H9 (cell line): Measurements from ENCODE around the gene ADCY1. TPM values are rescaled to one million over a fixed set of nuclear protein-coding genes. Genes with fewer than 3 reads are reported as not detected.

Experiments
- DNase-seq: peaks from one replicate; pipeline ENCODE4 v3.0.0-alpha.2; 2017
- H2AFZ ChIP-seq: one replicate; pipeline ENCODE4 v1.6.1; 2013; ENCODE audit warnings: mild to moderate bottlenecking, low read length, control low read depth, moderate library complexity
- H2AK5ac ChIP-seq: 2 replicates; pipeline ENCODE4 v1.6.1; 2013; ENCODE audit warnings: low read length, control low read depth, mixed read lengths; ENCODE audit not compliant: insufficient read length
- H2BK120ac ChIP-seq: one replicate; pipeline ENCODE4 v1.6.1; 2013; ENCODE audit warnings: low read depth, mild to moderate bottlenecking, low read length, control low read depth, inconsistent platforms; ENCODE audit not compliant: poor library complexity, severe bottlenecking
- H2BK12ac ChIP-seq: 2 replicates; pipeline ENCODE4 v1.6.1; 2013; ENCODE audit warnings: low read length, control low read depth, mixed read lengths, low read depth; ENCODE audit not compliant: insufficient read length
- H2BK15ac ChIP-seq: 2 replicates; pipeline ENCODE4 v1.6.1; 2013; ENCODE audit warnings: low read depth, low read length, control low read depth
- H2BK20ac ChIP-seq: one replicate; pipeline ENCODE4 v1.6.1; 2013; ENCODE audit warnings: low read depth, mild to moderate bottlenecking, low read length, control low read depth, inconsistent platforms; ENCODE audit not compliant: poor library complexity, severe bottlenecking
- H2BK5ac ChIP-seq: 2 replicates; pipeline ENCODE4 v1.6.1; 2013; ENCODE audit warnings: low read length, control low read depth, mixed read lengths; ENCODE audit not compliant: insufficient read length
- H3K14ac ChIP-seq: 2 replicates; pipeline ENCODE4 v1.6.1; 2013; ENCODE audit warnings: low read length, control low read depth; ENCODE audit not compliant: insufficient read depth
- H3K18ac ChIP-seq: 2 replicates; pipeline ENCODE4 v1.6.1; 2013; ENCODE audit warnings: low read depth, mild to moderate bottlenecking, mixed read lengths, low read length, control low read depth; ENCODE audit not compliant: insufficient read length
- H3K23ac ChIP-seq: 2 replicates; pipeline ENCODE4 v1.6.1; 2013; ENCODE audit warnings: low read length, control low read depth, mixed read lengths, low read depth; ENCODE audit not compliant: insufficient read length
- H3K23me2 ChIP-seq: 2 replicates; pipeline ENCODE4 v1.6.1; 2013; ENCODE audit warnings: low read depth, mild to moderate bottlenecking, mixed read lengths, low read length, control low read depth; ENCODE audit not compliant: insufficient read length, poor library complexity, severe bottlenecking
- H3K27ac ChIP-seq: 2 replicates; pipeline ENCODE4 v1.5.1; 2013; ENCODE audit warnings: low read length, control low read depth, mixed read lengths, low read depth; ENCODE audit not compliant: insufficient read length
- H3K27me3 ChIP-seq: 2 replicates; pipeline ENCODE4 v1.6.1; 2013; ENCODE audit warnings: low read length, control low read depth, inconsistent platforms; ENCODE audit not compliant: insufficient read depth
- H3K4ac ChIP-seq: 2 replicates; pipeline ENCODE4 v1.6.1; 2013; ENCODE audit warnings: low read depth, mild to moderate bottlenecking, control low read depth, inconsistent platforms, low read length, moderate library complexity
- H3K4me1 ChIP-seq: 2 replicates; pipeline ENCODE4 v1.6.1; 2013; ENCODE audit warnings: low read length, control low read depth, inconsistent platforms; ENCODE audit not compliant: insufficient read depth
- H3K4me2 ChIP-seq: 2 replicates; pipeline ENCODE4 v1.6.1; 2013; ENCODE audit warnings: low read length, control low read depth, mixed read lengths; ENCODE audit not compliant: insufficient read length, insufficient read depth
- H3K56ac ChIP-seq: 2 replicates; pipeline ENCODE4 v1.6.1; 2013; ENCODE audit warnings: low read depth, mild to moderate bottlenecking, mixed read lengths, low read length, control low read depth; ENCODE audit not compliant: insufficient read length
- H3K79me1 ChIP-seq: 2 replicates; pipeline ENCODE4 v1.6.1; 2013; ENCODE audit warnings: low read depth, mild to moderate bottlenecking, moderate library complexity, low read length, control low read depth, inconsistent platforms; ENCODE audit not compliant: insufficient read depth, poor library complexity, severe bottlenecking
- H3K79me2 ChIP-seq: 2 replicates; pipeline ENCODE4 v1.6.1; 2013; ENCODE audit warnings: low read length, control low read depth, inconsistent platforms; ENCODE audit not compliant: insufficient read depth
- H3K9ac ChIP-seq: 2 replicates; pipeline ENCODE4 v1.6.1; 2013; ENCODE audit warnings: low read length, control low read depth, mixed read lengths; ENCODE audit not compliant: insufficient read length; ENCODE audit errors: extremely low read depth
- H3K9me3 ChIP-seq: one replicate; pipeline ENCODE4 v1.6.1; 2013; ENCODE audit warnings: low read depth, low read length, inconsistent platforms; ENCODE audit not compliant: control insufficient read depth
- H3T11ph ChIP-seq: one replicate; pipeline ENCODE4 v1.6.1; 2013; ENCODE audit warnings: mild to moderate bottlenecking, low read length, control low read depth, inconsistent platforms
- H4K20me1 ChIP-seq: one replicate; pipeline ENCODE4 v1.6.1; 2013; ENCODE audit not compliant: control insufficient read depth, insufficient read length, insufficient read depth
- H4K5ac ChIP-seq: 2 replicates; pipeline ENCODE4 v1.6.1; 2013; ENCODE audit warnings: low read depth, mild to moderate bottlenecking, mixed read lengths, low read length, control low read depth; ENCODE audit not compliant: insufficient read length
- H4K8ac ChIP-seq: replicated peaks from 2 replicates; pipeline ENCODE4 v1.6.1; 2013; ENCODE audit warnings: low read length, control low read depth, mixed read lengths, low read depth; ENCODE audit not compliant: insufficient read length
- H4K91ac ChIP-seq: 2 replicates; pipeline ENCODE4 v1.6.1; 2013; ENCODE audit warnings: low read depth, mild to moderate bottlenecking, moderate library complexity, mixed read lengths, low read length, control low read depth; ENCODE audit not compliant: insufficient read length
- H3K27ac Mint-ChIP-seq, 3 experiments: 2 replicates in 2 of 3; 3 replicates in 1 of 3; pipeline ENCODE4 v1.8.0; 2020 to 2021; ENCODE audit warnings: mixed read lengths in 3 of 3, mild to moderate bottlenecking in 1 of 3, moderate library complexity in 1 of 3
- H3K27me3 Mint-ChIP-seq: 2 replicates; pipeline ENCODE4 v1.8.0; 2021; ENCODE audit warnings: low read depth, mild to moderate bottlenecking, moderate library complexity, mixed read lengths
- H3K36me3 Mint-ChIP-seq, 3 experiments: 2 replicates in 2 of 3; 3 replicates in 1 of 3; pipeline ENCODE4 v1.8.0; 2020 to 2021; ENCODE audit warnings: low read depth in 3 of 3, mixed read lengths in 3 of 3; ENCODE audit not compliant: insufficient read depth in 1 of 3
- H3K4me1 Mint-ChIP-seq, 2 experiments: 2 replicates each; pipeline ENCODE4 v1.8.0; 2020; ENCODE audit warnings: mixed read lengths in 2 of 2
- H3K4me3 Mint-ChIP-seq, 2 experiments: 2 replicates in 1 of 2; 3 replicates in 1 of 2; pipeline ENCODE4 v1.8.0; 2020 to 2021; ENCODE audit warnings: mild to moderate bottlenecking in 2 of 2, mixed read lengths in 2 of 2, moderate library complexity in 1 of 2
- H3K9me3 Mint-ChIP-seq, 2 experiments: 2 replicates in 1 of 2; 3 replicates in 1 of 2; pipeline ENCODE4 v1.8.0; 2020; ENCODE audit warnings: mild to moderate bottlenecking in 2 of 2, mixed read lengths in 2 of 2, moderate library complexity in 1 of 2
- CTCF ChIP-seq: fragments of 200-600 bp; sonication (generic); conservative IDR thresholded peaks from 3 replicates; pipeline ENCODE4 v1.8.0; 2021; ENCODE audit warnings: antibody characterized with exemption, mild to moderate bottlenecking
- WGBS: extraction: QIAGEN DNeasy Blood & Tissue Kit; methylation state at CpG from one replicate; pipeline ENCODE4 v1.1.7; 2013; ENCODE audit warnings: missing lambda C conversion rate, low lambda C conversion rate, mixed read lengths; ENCODE audit not compliant: insufficient read length; ENCODE audit errors: extremely low coverage; 5-methylcytosine and 5-hydroxymethylcytosine counted together
- total RNA-seq: library from RNA; stranded (reverse); gene quantifications from 2 replicates; pipeline ENCODE4 v1.2.1, GENCODE V29; 2021

The ADCY1 gene
- total RNA-seq, 1 experiment from 2014 or later = 21.6 TPM

GRCh38 chr7:45564485-45564884 is 9.7 kb upstream of the ADCY1 start:
- no peak overlapping the region for H4K91ac ChIP-seq
- no peak overlapping the region for H3K23ac ChIP-seq
- TF ChIP-seq CTCF = no peak
- H3K4me1 ChIP-seq = peaks cover 15% of the 10 kb centered on the region; the same call in 1 of the 2 replicates
- H4K5ac ChIP-seq = no peak overlapping the region
- H3K23me2 ChIP-seq = no peaks in the 10 kb centered on the region
- Mint-ChIP-seq H3K36me3 (peaks cover 6 to 8% (median 7%) of the 10 kb centered on the region in 3 experiments), H3K27me3 (peaks cover 1% of the 10 kb centered on the region; the same call in 1 of the 2 replicates), H3K27ac (peak overlapping the region in 1 of 3 experiments; percentile 87; a peak in 3 of 7 replicates), H3K4me3 (no peak overlapping the region), H3K4me1 (peaks cover 54 to 58% of the 10 kb centered on the region in 2 experiments), H3K9me3 (peaks cover 7 to 9% of the 10 kb centered on the region in 2 experiments)
- no peaks in the 10 kb centered on the region for H3K79me1 ChIP-seq
- no peak overlapping the region for H3K14ac ChIP-seq
- no peak overlapping the region for H4K8ac ChIP-seq
- no peak overlapping the region for H2BK12ac ChIP-seq
- no peak overlapping the region for H2BK15ac ChIP-seq
- H2BK20ac ChIP-seq = no peak overlapping the region
- no peaks in the 10 kb centered on the region for H3K27me3 ChIP-seq
- no peak overlapping the region for H2AFZ ChIP-seq
- no peak overlapping the region for H3K56ac ChIP-seq
- H3K27ac ChIP-seq = no peak overlapping the region
- peaks cover 3% of the 10 kb centered on the region for H3K9me3 ChIP-seq
- no peak overlapping the region for H3K9ac ChIP-seq
- no peak overlapping the region for H2BK120ac ChIP-seq
- no peak overlapping the region for H3K4ac ChIP-seq
- no CpG with 5 or more reads among the region's 8 CpGs for WGBS
- no peak overlapping the region for H2BK5ac ChIP-seq
- no peaks in the 10 kb centered on the region for H3K79me2 ChIP-seq
- no peak overlapping the region for H3K4me2 ChIP-seq
- no peak overlapping the region for H3K18ac ChIP-seq
- no peak overlapping the region for H3T11ph ChIP-seq
- no peak for DNase-seq
- H2AK5ac ChIP-seq = no peak overlapping the region
- no peaks in the 10 kb centered on the region for H4K20me1 ChIP-seq
